Measurements from ENCODE around the gene DENND1B.
"Not testable (repeated sequence)": the region's sequence is repeated elsewhere in the genome, so short reads cannot be mapped to it uniquely, and the experiment has no call there.

DENND1B gene

GRCh38 chr1:197553281-197553680 is 222.0 kb downstream of the DENND1B start:
- no peak for DNase-seq (ENCODE audit: low read depth)

GRCh38 chr1:197546989-197547388 is 228.3 kb downstream of the DENND1B start:
- no peak for DNase-seq (ENCODE audit: low read depth)

- no peak for DNase-seq (ENCODE audit: low read depth)
These were observed 230.7 kb downstream of the DENND1B start for GRCh38 chr1:197544553-197544952.

GRCh38 chr1:197544130-197544529 is 231.2 kb downstream of the DENND1B start:
- DNase-seq (ENCODE audit: low read depth): no peak

GRCh38 chr1:197541411-197541810 is 233.9 kb downstream of the DENND1B start:
- no peak for DNase-seq (ENCODE audit: low read depth)

GRCh38 chr1:197526736-197527371 is 248.4 kb downstream of the DENND1B start:
- no peak for DNase-seq (ENCODE audit: low read depth)

- no peak for DNase-seq (ENCODE audit: low read depth)
These were observed 254.1 kb downstream of the DENND1B start for GRCh38 chr1:197521118-197521739.

- DNase-seq (ENCODE audit: low read depth): no peak
These were observed 255.4 kb downstream of the DENND1B start for GRCh38 chr1:197519741-197520334.

- no peak for DNase-seq (ENCODE audit: low read depth)
These were observed 259.9 kb downstream of the DENND1B start for GRCh38 chr1:197515421-197515820.

- no peak for DNase-seq (ENCODE audit: low read depth)
These were observed 264.4 kb downstream of the DENND1B start for GRCh38 chr1:197510691-197511378.

- DNase-seq (ENCODE audit: low read depth): no peak
These were observed 278.6 kb downstream of the DENND1B start for GRCh38 chr1:197496722-197497121.

- not testable (repeated sequence) for DNase-seq (ENCODE audit: low read depth)
These were observed 283.8 kb downstream of the DENND1B start for GRCh38 chr1:197491505-197491904.

- no peak for DNase-seq (ENCODE audit: low read depth)
These were observed 288.3 kb downstream of the DENND1B start for GRCh38 chr1:197486946-197487345.

- DNase-seq (ENCODE audit: low read depth): no peak
These were observed 289.5 kb downstream of the DENND1B start for GRCh38 chr1:197485790-197486189.

- DNase-seq (ENCODE audit: low read depth): no peak
These were observed 294.2 kb downstream of the DENND1B start for GRCh38 chr1:197481101-197481500.

GRCh38 chr1:197480446-197480845 is 294.8 kb downstream of the DENND1B start:
- DNase-seq (ENCODE audit: low read depth): no peak

GRCh38 chr1:197472141-197472540 is 303.1 kb downstream of the DENND1B start:
- no peak for DNase-seq (ENCODE audit: low read depth)

- no peak for DNase-seq (ENCODE audit: low read depth)
These were observed 303.9 kb downstream of the DENND1B start for GRCh38 chr1:197471248-197471985.

- no peak for DNase-seq (ENCODE audit: low read depth)
These were observed 304.9 kb downstream of the DENND1B start for GRCh38 chr1:197470330-197470729.

GRCh38 chr1:197469620-197470210 is 305.6 kb downstream of the DENND1B start:
- no peak for DNase-seq (ENCODE audit: low read depth)

GRCh38 chr1:197468543-197469175 is 306.6 kb downstream of the DENND1B start:
- DNase-seq (ENCODE audit: low read depth): no peak

Measured in stimulated activated CD8-positive, alpha-beta memory T cell treated with anti-CD3 and anti-CD28 coated beads, Interleukin-4, amount 100 ng/mL, for 24 hours (primary cell).